ENCODE results near the gene ZFP92. TPM values are rescaled to one million over a fixed set of nuclear protein-coding genes. Genes with fewer than 3 reads are reported as not detected.
A peak's percentile ranks its signal among the peaks of the same experiment; 100 is the strongest.

Gene ZFP92
- total RNA-seq, 2 experiments from 2014 or later: 0.98 TPM

GRCh38 chrX:153411988-153412574 is 809 bp downstream of the ZFP92 start:
- Mint-ChIP-seq H3K27ac (no peak overlapping the region), H3K27me3 (no peaks in the 10 kb centered on the region), H3K9me3 (ENCODE audit: low read depth) (no peaks in the 10 kb centered on the region), H3K4me1 (peaks cover 7% of the 10 kb centered on the region), H3K36me3 (ENCODE audit: low read depth) (no peaks in the 10 kb centered on the region), H3K4me3 (peak overlapping the region; percentile 64)
- POLR2A ChIA-PET: no interaction called here
- intact Hi-C loops (cut with DNase I, micrococcal nuclease): loop anchor here in 1 of 2 experiments (2.0 to 5.0 kb wide), 2 partner anchors 59 to 470 kb away; partner anchors contain the start of gene HAUS7
- ATAC-seq (no peak), DNase-seq (no peak)
- CTCF ChIA-PET: interaction anchor here (0.6 kb wide), 1 partner anchor 14 kb away, joined by 3 read pairs; no protein-coding TSS in a partner anchor

DNA sequence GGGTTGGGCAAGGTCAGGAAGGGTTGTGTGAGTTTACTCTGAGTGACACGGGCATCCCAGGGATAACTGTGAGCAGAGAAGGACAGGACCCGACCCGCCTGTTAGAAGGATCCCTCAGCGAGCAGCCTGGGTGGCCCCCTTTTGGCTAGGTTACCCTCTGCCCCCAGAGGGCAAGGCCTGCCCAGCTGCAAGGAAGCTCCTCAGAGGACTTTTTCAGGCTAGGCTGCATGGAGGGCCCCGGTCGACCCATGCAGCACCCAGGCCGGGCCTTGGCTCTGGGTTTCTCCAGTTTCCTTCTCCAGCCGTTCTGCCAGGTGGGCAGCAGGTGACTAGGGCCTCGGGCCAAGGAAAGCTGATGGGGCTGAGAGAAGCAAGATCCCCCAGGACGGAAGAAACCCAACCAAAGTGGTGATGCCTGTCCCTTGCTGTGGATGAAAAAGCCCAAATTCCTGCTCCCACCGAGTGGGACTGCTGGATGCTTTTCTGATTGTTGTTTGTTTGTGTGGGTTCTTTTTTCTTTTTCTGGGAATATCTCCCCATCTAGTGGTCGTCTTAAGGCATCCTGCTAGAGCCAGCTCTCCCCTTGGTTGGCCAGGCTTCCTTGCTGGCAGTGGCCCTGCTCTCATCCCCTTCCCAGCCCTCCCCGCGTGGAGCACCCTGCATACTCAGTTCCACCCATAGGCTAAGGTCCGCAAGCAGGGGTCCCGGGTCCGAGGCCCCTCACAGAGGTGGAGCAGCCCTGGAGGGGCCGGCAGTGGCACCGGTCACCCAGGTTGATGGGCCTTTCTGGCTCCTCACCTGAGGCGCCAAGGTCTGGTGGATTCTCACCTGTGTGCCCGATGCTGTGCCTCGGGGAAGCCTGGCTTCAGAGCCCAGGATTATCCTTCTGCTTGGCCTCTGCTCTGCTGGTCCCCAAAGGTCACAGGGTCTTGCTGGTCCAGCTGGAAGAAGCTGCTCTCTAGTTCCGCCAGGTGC is 1.8 kb downstream of the ZFP92 start:
- no peaks in the 10 kb centered on the region for H3K36me3 Mint-ChIP-seq (ENCODE audit: low read depth)
- intact Hi-C loops (cut with DNase I, micrococcal nuclease): loop anchor here in 1 of 2 experiments (5.0 kb wide), 1 partner anchor 471 kb away; no protein-coding TSS in a partner anchor
- H3K4me1 Mint-ChIP-seq: peaks cover 7% of the 10 kb centered on the region
- no peak for DNase-seq
- H3K27ac Mint-ChIP-seq: no peak overlapping the region
- H3K27me3 Mint-ChIP-seq: no peaks in the 10 kb centered on the region
- H3K9me3 Mint-ChIP-seq (ENCODE audit: low read depth): no peaks in the 10 kb centered on the region
- no peak overlapping the region for H3K4me3 Mint-ChIP-seq
- POLR2A ChIA-PET: no interaction called here
- ATAC-seq: no peak
- CTCF ChIA-PET: no interaction called here

DNA sequence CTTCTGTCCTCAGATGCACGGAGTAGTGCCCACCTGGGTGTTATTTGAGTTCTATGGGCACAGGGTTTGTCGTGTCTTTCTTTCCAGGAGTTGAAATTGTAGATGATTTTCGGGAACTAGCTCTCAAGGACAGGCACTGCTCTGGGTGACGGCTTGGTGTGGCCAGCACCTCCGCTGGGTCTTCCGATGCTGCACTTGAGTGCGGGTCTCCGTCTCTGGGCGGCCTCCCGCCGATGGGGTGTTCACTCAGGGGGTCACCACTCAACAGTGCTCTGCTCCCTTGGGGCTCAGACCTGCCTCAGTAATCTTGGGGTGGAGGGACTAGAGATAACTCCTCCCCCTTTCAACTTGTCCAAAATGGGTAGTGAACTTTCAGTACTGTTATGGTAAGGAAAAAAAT is 2.5 kb downstream of the ZFP92 start:
- no peak for ATAC-seq
- ChIA-PET CTCF (no interaction called here), POLR2A (no interaction called here)
- no peaks in the 10 kb centered on the region for H3K27me3 Mint-ChIP-seq
- no peaks in the 10 kb centered on the region for H3K36me3 Mint-ChIP-seq (ENCODE audit: low read depth)
- peaks cover 7% of the 10 kb centered on the region for H3K4me1 Mint-ChIP-seq
- intact Hi-C loops (cut with DNase I, micrococcal nuclease): loop anchor here in 1 of 2 experiments (5.0 kb wide), 1 partner anchor 471 kb away; no protein-coding TSS in a partner anchor
- H3K27ac Mint-ChIP-seq: no peak overlapping the region
- DNase-seq: no peak
- H3K9me3 Mint-ChIP-seq (ENCODE audit: low read depth): no peaks in the 10 kb centered on the region
- H3K4me3 Mint-ChIP-seq: no peak overlapping the region

GRCh38 chrX:153414856-153415510 is 3.7 kb downstream of the ZFP92 start:
- no peak for DNase-seq
- Mint-ChIP-seq H3K27ac (no peak overlapping the region), H3K9me3 (ENCODE audit: low read depth) (no peaks in the 10 kb centered on the region), H3K27me3 (no peaks in the 10 kb centered on the region), H3K4me3 (no peak overlapping the region), H3K36me3 (ENCODE audit: low read depth) (no peaks in the 10 kb centered on the region), H3K4me1 (peaks cover 7% of the 10 kb centered on the region)
- ChIA-PET POLR2A (no interaction called here), CTCF (no interaction called here)
- ATAC-seq: no peak
- intact Hi-C loops (cut with DNase I, micrococcal nuclease): loop anchor here in 1 of 2 experiments (5.0 kb wide), 1 partner anchor 473 kb away; no protein-coding TSS in a partner anchor

- H3K27ac Mint-ChIP-seq: no peak overlapping the region
- ChIA-PET POLR2A (no interaction called here), CTCF (no interaction called here)
- intact Hi-C loops (cut with DNase I, micrococcal nuclease): no loop called here
- H3K36me3 Mint-ChIP-seq (ENCODE audit: low read depth): no peaks in the 10 kb centered on the region
- H3K9me3 Mint-ChIP-seq (ENCODE audit: low read depth): no peaks in the 10 kb centered on the region
- no peak overlapping the region for H3K4me3 Mint-ChIP-seq
- ATAC-seq (no peak), DNase-seq (no peak)
- H3K4me1 Mint-ChIP-seq: peaks cover 6% of the 10 kb centered on the region
- H3K27me3 Mint-ChIP-seq: no peaks in the 10 kb centered on the region
Measured at GRCh38 chrX:153416781-153417450, 5.6 kb downstream of the ZFP92 start.

GRCh38 chrX:153417637-153418036 is 6.4 kb downstream of the ZFP92 start:
- no peak for DNase-seq
- no peak for ATAC-seq
- intact Hi-C loops (cut with DNase I, micrococcal nuclease): no loop called here
- H3K4me1 Mint-ChIP-seq: no peaks in the 10 kb centered on the region
- no peaks in the 10 kb centered on the region for H3K27me3 Mint-ChIP-seq
- CTCF ChIA-PET: interaction anchor here (0.7 kb wide), 1 partner anchor 83 kb away, joined by 3 read pairs; the partner anchor contains the start of gene ZNF275
- no peaks in the 10 kb centered on the region for H3K9me3 Mint-ChIP-seq (ENCODE audit: low read depth)
- H3K36me3 Mint-ChIP-seq (ENCODE audit: low read depth): no peaks in the 10 kb centered on the region
- H3K4me3 Mint-ChIP-seq: no peak overlapping the region
- POLR2A ChIA-PET: no interaction called here
- no peak overlapping the region for H3K27ac Mint-ChIP-seq

- ChIA-PET CTCF (no interaction called here), POLR2A (no interaction called here)
- ATAC-seq (no peak), DNase-seq (no peak)
- Mint-ChIP-seq H3K4me3 (no peak overlapping the region), H3K36me3 (ENCODE audit: low read depth) (no peaks in the 10 kb centered on the region), H3K27ac (no peak overlapping the region), H3K27me3 (no peaks in the 10 kb centered on the region), H3K4me1 (no peaks in the 10 kb centered on the region), H3K9me3 (ENCODE audit: low read depth) (no peaks in the 10 kb centered on the region)
- intact Hi-C loops (cut with DNase I, micrococcal nuclease): no loop called here
Measured at GRCh38 chrX:153420851-153421599, 9.8 kb downstream of the ZFP92 start.

GRCh38 chrX:153421856-153422255 is 10.6 kb downstream of the ZFP92 start:
- intact Hi-C loops (cut with DNase I, micrococcal nuclease): no loop called here
- DNase-seq: no peak
- no peak overlapping the region for H3K4me3 Mint-ChIP-seq
- no peak overlapping the region for H3K27ac Mint-ChIP-seq
- H3K27me3 Mint-ChIP-seq: no peaks in the 10 kb centered on the region
- H3K4me1 Mint-ChIP-seq: no peaks in the 10 kb centered on the region
- ChIA-PET CTCF (no interaction called here), POLR2A (no interaction called here)
- H3K36me3 Mint-ChIP-seq (ENCODE audit: low read depth): no peaks in the 10 kb centered on the region
- H3K9me3 Mint-ChIP-seq (ENCODE audit: low read depth): no peaks in the 10 kb centered on the region
- no peak for ATAC-seq

DNA sequence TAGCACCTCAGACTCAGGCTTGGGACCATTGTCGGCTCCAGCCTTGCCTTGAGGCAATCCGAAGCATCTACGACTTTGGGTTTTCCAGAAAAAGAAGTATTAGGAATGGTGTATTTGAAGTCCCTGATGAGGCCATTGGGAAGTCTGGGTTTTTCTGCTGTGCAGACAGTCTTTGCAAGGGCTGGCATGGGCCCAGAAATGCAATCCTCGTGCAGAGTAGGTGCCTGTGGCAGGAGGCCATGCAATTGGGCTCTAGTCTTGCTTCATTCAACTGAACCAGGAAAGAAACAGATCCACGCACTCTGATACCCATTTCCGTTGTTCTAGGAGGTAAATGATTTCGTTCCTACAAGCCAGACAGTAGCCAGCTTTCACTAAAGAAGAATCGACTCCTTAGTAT is 12.4 kb downstream of the ZFP92 start:
- intact Hi-C loops (cut with DNase I, micrococcal nuclease): no loop called here
- H3K27me3 Mint-ChIP-seq: no peaks in the 10 kb centered on the region
- DNase-seq (no peak), ATAC-seq (no peak)
- no peak overlapping the region for H3K27ac Mint-ChIP-seq
- H3K4me1 Mint-ChIP-seq: no peaks in the 10 kb centered on the region
- POLR2A ChIA-PET: no interaction called here
- no peaks in the 10 kb centered on the region for H3K9me3 Mint-ChIP-seq (ENCODE audit: low read depth)
- H3K36me3 Mint-ChIP-seq (ENCODE audit: low read depth): no peaks in the 10 kb centered on the region
- CTCF ChIA-PET: interaction anchor here (0.5 kb wide), 1 partner anchor 362 kb away, joined by 4 read pairs; no protein-coding TSS in a partner anchor
- no peak overlapping the region for H3K4me3 Mint-ChIP-seq

- H3K4me3 Mint-ChIP-seq: no peak overlapping the region
- H3K36me3 Mint-ChIP-seq (ENCODE audit: low read depth): no peaks in the 10 kb centered on the region
- H3K9me3 Mint-ChIP-seq (ENCODE audit: low read depth): no peaks in the 10 kb centered on the region
- CTCF ChIA-PET: interaction anchor here (0.7 kb wide), 1 partner anchor 89 kb away, joined by 3 read pairs; no protein-coding TSS in a partner anchor
- no peaks in the 10 kb centered on the region for H3K4me1 Mint-ChIP-seq
- intact Hi-C loops (cut with DNase I, micrococcal nuclease): no loop called here
- no peaks in the 10 kb centered on the region for H3K27me3 Mint-ChIP-seq
- ATAC-seq (no peak), DNase-seq (no peak)
- no peak overlapping the region for H3K27ac Mint-ChIP-seq
- POLR2A ChIA-PET: no interaction called here
Measured at GRCh38 chrX:153426204-153426603, 14.9 kb downstream of the ZFP92 start.

DNA sequence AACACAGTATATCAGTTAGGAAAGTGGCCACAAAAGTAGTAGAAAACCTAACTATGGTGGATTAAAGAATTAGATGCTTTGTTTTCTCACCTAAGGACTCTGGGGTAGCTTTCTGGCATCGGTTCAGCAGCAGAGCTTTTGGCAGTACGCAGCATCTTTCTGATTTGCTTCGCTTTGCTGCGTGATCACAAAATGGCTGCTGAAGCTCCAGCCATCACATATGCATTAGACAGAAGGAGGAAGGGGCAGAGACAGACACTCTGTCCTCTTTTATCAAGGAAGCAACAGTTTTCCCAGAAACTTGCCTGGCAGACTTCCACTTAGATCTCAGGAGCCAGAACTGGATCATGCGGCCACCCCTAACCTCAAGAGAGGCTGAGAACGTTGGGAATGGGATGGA is 19.5 kb downstream of the ZFP92 start:
- DNase-seq: no peak
- no peaks in the 10 kb centered on the region for H3K9me3 Mint-ChIP-seq (ENCODE audit: low read depth)
- H3K4me1 Mint-ChIP-seq: no peaks in the 10 kb centered on the region
- no peak for ATAC-seq
- H3K27me3 Mint-ChIP-seq: no peaks in the 10 kb centered on the region
- no peaks in the 10 kb centered on the region for H3K36me3 Mint-ChIP-seq (ENCODE audit: low read depth)
- intact Hi-C loops (cut with DNase I, micrococcal nuclease): no loop called here
- no peak overlapping the region for H3K27ac Mint-ChIP-seq
- ChIA-PET POLR2A (no interaction called here), CTCF (no interaction called here)
- no peak overlapping the region for H3K4me3 Mint-ChIP-seq
